ENCODE data around the gene HIPK2. TPM values are rescaled to one million over a fixed set of nuclear protein-coding genes. Genes with fewer than 3 reads are reported as not detected.

HIPK2 gene
- polyA plus RNA-seq, 3 donors = 1.6 to 12.1 (median 3.0) TPM

DNA sequence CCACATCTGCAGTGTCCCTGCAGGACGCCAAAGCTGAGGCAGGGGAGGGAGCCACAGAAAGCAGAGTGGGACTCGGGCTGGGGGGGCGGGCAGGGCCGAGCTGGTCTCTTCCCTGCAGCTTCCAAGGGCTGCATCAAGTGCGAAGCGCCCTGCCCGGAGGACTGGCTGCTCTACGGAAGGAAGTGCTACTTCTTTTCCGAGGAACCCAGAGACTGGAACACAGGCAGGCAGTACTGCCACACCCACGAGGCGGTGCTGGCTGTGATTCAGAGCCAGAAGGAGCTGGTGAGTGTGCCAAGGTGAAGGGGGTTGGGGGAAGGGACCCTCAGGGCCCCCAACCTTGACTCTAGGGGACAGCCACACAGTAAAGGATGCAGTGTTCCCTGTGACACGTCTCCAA, 237.6 kb downstream of the HIPK2 start:
- Mint-ChIP-seq H3K27me3 (ENCODE audit: low read depth in 3 of 3) (peaks cover 2 to 5% (median 4%) of the 10 kb centered on the region in 3 donors), H3K4me3 (no peak overlapping the region), H3K27ac (no peak overlapping the region), H3K4me1 (peaks cover 6% of the 10 kb centered on the region), H3K9me3 (peaks cover 0 to 5% (median 0%) of the 10 kb centered on the region in 7 donors), H3K36me3 (no peaks in the 10 kb centered on the region)
- no peak for DNase-seq
- Histone ChIP-seq H3K36me3 (replicated peaks in 1 of 2; ENCODE audit: control insufficient read depth in 1 of 2, insufficient read depth in 2 of 2, low read length in 2 of 2) (no peaks in the 10 kb centered on the region), H4K20me1 (ENCODE audit: insufficient read depth, low read length) (no peaks in the 10 kb centered on the region), H2AFZ (ENCODE audit: insufficient read depth, low read depth, low read length, poor library complexity, severe bottlenecking) (no peak overlapping the region), H3K9ac (ENCODE audit: insufficient read depth, low read length, poor library complexity, severe bottlenecking) (no peak overlapping the region), H3K9me3 (replicated peaks in 1 of 2; ENCODE audit: control insufficient read depth in 1 of 2, insufficient read depth in 1 of 2, low read length in 2 of 2) (no peaks in the 10 kb centered on the region), H3K27ac (ENCODE audit: low read depth in 1 of 2, low read length in 2 of 2) (no peak overlapping the region), H3K79me2 (ENCODE audit: insufficient read depth, low read length) (no peaks in the 10 kb centered on the region), H3K4me1 (ENCODE audit: control insufficient read depth in 1 of 2, insufficient read depth in 2 of 2, low read length in 2 of 2) (peaks cover 5 to 9% of the 10 kb centered on the region in 2 donors), H3K4me2 (replicated peaks; ENCODE audit: extremely low read depth, low read length, poor library complexity, severe bottlenecking) (no peak overlapping the region), H3K4me3 (replicated peaks in 1 of 3; ENCODE audit: low read depth in 2 of 3, low read length in 3 of 3) (no peak overlapping the region), H3K27me3 (ENCODE audit: control insufficient read depth in 2 of 2, insufficient read depth in 2 of 2, low read length in 2 of 2) (no peaks in the 10 kb centered on the region)
- TF ChIP-seq, protein P1, sequence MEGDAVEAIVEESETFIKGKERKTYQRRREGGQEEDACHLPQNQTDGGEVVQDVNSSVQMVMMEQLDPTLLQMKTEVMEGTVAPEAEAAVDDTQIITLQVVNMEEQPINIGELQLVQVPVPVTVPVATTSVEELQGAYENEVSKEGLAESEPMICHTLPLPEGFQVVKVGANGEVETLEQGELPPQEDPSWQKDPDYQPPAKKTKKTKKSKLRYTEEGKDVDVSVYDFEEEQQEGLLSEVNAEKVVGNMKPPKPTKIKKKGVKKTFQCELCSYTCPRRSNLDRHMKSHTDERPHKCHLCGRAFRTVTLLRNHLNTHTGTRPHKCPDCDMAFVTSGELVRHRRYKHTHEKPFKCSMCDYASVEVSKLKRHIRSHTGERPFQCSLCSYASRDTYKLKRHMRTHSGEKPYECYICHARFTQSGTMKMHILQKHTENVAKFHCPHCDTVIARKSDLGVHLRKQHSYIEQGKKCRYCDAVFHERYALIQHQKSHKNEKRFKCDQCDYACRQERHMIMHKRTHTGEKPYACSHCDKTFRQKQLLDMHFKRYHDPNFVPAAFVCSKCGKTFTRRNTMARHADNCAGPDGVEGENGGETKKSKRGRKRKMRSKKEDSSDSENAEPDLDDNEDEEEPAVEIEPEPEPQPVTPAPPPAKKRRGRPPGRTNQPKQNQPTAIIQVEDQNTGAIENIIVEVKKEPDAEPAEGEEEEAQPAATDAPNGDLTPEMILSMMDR (IDR thresholded peaks at IDR 0.05) = no peak
- WGBS (ENCODE audit: insufficient coverage) = 74% methylated on average over 11 of the region's 12 CpGs
- intact Hi-C loops (cut with micrococcal nuclease) = no loop called here

DNA sequence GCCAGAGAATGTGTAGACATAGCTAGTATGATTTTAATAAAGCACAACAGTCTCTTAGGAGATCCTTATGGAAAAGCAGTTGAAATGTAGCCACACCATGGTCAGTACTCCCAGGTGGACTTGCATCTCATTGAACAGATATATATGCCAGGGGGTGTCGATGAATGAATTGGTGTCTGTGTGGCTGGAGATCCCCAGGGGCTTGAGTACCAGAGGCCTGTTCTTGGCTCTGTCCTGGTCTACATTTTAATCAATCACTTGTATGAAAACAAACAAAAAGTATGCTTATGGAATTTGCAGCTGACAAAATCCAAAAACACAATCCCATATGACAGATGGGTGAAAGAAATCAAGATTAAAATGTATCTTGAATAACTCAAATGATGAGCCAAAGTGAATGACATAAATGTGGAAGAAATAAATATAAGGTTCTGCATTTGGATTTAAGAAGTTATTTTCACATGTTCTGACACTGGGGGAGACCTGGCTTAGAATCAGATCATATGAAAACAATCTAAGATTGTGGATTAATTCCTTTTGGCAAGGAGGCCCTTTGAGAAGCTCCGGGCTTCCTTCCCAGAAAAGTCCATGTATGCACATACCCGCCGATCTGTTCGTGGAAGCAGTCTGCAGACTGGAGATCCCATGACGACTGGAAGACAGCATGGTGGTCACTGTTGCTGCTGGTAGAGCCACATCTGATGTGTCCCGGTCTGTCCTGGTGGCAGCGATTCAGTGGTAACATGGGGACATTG, 238.7 kb downstream of the HIPK2 start:
- no peaks in the 10 kb centered on the region for H3K79me2 ChIP-seq (ENCODE audit: insufficient read depth, low read length)
- no peaks in the 10 kb centered on the region for H3K27me3 ChIP-seq (ENCODE audit: control insufficient read depth in 2 of 2, insufficient read depth in 2 of 2, low read length in 2 of 2)
- peaks cover 5% of the 10 kb centered on the region for H3K4me1 Mint-ChIP-seq
- H3K4me2 ChIP-seq (replicated peaks; ENCODE audit: extremely low read depth, low read length, poor library complexity, severe bottlenecking) = no peak overlapping the region
- no peak overlapping the region for H3K27ac Mint-ChIP-seq
- intact Hi-C loops (cut with micrococcal nuclease) = no loop called here
- no peak for DNase-seq
- H3K36me3 Mint-ChIP-seq = no peaks in the 10 kb centered on the region
- no peak overlapping the region for H2AFZ ChIP-seq (ENCODE audit: insufficient read depth, low read depth, low read length, poor library complexity, severe bottlenecking)
- no peak overlapping the region for H3K4me3 Mint-ChIP-seq
- H3K9me3 Mint-ChIP-seq = peaks cover 0 to 6% (median under 1%) of the 10 kb centered on the region in 7 donors
- 95% methylated on average over 7 of the region's 8 CpGs for WGBS (ENCODE audit: insufficient coverage)
- H3K9ac ChIP-seq (ENCODE audit: insufficient read depth, low read length, poor library complexity, severe bottlenecking) = no peak overlapping the region
- no peaks in the 10 kb centered on the region for H3K9me3 ChIP-seq (replicated peaks in 1 of 2; ENCODE audit: control insufficient read depth in 1 of 2, insufficient read depth in 1 of 2, low read length in 2 of 2)
- H3K4me1 ChIP-seq (ENCODE audit: control insufficient read depth in 1 of 2, insufficient read depth in 2 of 2, low read length in 2 of 2) = peaks cover 5 to 7% of the 10 kb centered on the region in 2 donors
- no peak overlapping the region for H3K4me3 ChIP-seq (replicated peaks in 1 of 3; ENCODE audit: low read depth in 2 of 3, low read length in 3 of 3)
- no peaks in the 10 kb centered on the region for H4K20me1 ChIP-seq (ENCODE audit: insufficient read depth, low read length)
- no peaks in the 10 kb centered on the region for H3K36me3 ChIP-seq (replicated peaks in 1 of 2; ENCODE audit: control insufficient read depth in 1 of 2, insufficient read depth in 2 of 2, low read length in 2 of 2)
- H3K27ac ChIP-seq (ENCODE audit: low read depth in 1 of 2, low read length in 2 of 2) = no peak overlapping the region
- H3K27me3 Mint-ChIP-seq (ENCODE audit: low read depth in 3 of 3) = peaks cover 0 to 6% (median 3%) of the 10 kb centered on the region in 3 donors
- TF ChIP-seq, protein P1 (IDR thresholded peaks at IDR 0.05) = no peak

Data from CD14-positive monocyte (primary cell).